Measurements from ENCODE around the gene BAG3.

BAG3 gene

DNA sequence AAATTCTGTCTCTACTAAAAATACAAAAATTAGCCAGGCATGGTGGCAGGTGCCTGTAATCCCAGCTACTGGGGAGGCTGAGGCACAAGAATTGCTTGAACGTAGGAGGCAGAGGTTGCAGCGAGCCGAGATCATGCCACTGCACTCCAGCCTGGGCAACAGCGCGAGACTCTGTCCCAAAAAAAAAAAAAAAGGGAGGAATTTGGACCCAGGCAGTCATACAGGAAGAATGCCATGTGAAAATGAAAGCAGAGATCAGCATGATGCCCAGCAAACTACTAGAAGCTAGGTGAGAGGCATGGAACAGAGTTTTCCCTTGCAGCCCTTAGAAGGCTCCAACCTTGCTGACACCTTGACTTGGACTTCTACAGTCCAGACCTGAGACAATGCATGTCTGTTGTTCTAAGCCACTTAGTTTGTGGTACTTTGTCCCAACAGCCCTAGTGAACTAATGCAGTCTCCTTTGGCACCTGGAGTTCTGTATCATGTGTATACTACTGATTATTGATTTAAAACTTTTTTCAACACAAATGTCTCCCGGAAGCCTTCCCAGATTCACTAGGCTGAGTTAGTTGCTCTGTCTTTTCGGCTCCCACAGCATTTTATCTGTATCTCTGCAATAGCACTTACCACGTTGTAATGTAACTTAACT, 10.2 kb upstream of the BAG3 start:
- H3K9me3 ChIP-seq (ENCODE audit: control insufficient read depth in 2 of 2, low read length in 2 of 2) = no peaks in the 10 kb centered on the region
- H3K4me3 ChIP-seq (ENCODE audit: low read length in 2 of 2) = no peak overlapping the region
- no peaks in the 10 kb centered on the region for H3K27me3 ChIP-seq (ENCODE audit: control insufficient read depth in 1 of 2, insufficient read depth in 2 of 2, low read length in 2 of 2)
- no peak overlapping the region for H3K9ac ChIP-seq (ENCODE audit: low read length in 2 of 2)
- no peaks in the 10 kb centered on the region for H3K4me1 ChIP-seq (ENCODE audit: control insufficient read depth, insufficient read depth, low read length)
- H3K27ac ChIP-seq (ENCODE audit: low read length) = no peak overlapping the region
- H3K36me3 ChIP-seq (ENCODE audit: control insufficient read depth in 2 of 2, insufficient read depth in 2 of 2, low read length in 2 of 2) = no peaks in the 10 kb centered on the region

DNA sequence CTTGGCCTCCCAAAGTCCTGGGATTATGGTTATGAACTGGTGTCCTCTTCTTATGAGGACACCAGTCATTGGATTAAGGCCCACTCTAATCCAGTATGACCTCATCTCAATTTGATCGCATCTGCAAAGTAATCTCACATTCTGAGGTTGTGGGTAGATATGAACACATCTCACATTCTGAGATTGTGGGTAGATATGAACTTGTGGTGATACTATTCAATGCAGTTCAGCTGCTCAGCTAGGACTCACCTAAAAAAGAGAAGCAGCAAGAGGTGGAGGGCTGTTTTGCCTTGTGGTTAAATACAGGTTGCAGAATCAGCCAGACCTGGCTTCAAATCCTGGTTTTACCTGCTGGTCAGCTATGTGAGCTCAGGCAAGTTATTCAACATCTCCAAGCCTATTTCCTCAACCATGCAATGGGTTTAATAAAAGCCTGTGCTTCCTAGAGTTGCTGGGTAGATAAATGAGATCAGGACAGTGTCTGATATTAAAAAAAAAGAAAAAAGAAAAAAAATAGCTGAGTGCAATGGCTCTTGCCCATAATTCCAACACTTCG, 8.5 kb upstream of the BAG3 start:
- H3K27ac ChIP-seq (ENCODE audit: low read length) = no peak overlapping the region
- H3K27me3 ChIP-seq (ENCODE audit: control insufficient read depth in 1 of 2, insufficient read depth in 2 of 2, low read length in 2 of 2) = no peaks in the 10 kb centered on the region
- no peaks in the 10 kb centered on the region for H3K36me3 ChIP-seq (ENCODE audit: control insufficient read depth in 2 of 2, insufficient read depth in 2 of 2, low read length in 2 of 2)
- no peaks in the 10 kb centered on the region for H3K4me1 ChIP-seq (ENCODE audit: control insufficient read depth, insufficient read depth, low read length)
- H3K9me3 ChIP-seq (ENCODE audit: control insufficient read depth in 2 of 2, low read length in 2 of 2) = no peaks in the 10 kb centered on the region
- no peak overlapping the region for H3K9ac ChIP-seq (ENCODE audit: low read length in 2 of 2)
- H3K4me3 ChIP-seq (ENCODE audit: low read length in 2 of 2) = no peak overlapping the region

DNA sequence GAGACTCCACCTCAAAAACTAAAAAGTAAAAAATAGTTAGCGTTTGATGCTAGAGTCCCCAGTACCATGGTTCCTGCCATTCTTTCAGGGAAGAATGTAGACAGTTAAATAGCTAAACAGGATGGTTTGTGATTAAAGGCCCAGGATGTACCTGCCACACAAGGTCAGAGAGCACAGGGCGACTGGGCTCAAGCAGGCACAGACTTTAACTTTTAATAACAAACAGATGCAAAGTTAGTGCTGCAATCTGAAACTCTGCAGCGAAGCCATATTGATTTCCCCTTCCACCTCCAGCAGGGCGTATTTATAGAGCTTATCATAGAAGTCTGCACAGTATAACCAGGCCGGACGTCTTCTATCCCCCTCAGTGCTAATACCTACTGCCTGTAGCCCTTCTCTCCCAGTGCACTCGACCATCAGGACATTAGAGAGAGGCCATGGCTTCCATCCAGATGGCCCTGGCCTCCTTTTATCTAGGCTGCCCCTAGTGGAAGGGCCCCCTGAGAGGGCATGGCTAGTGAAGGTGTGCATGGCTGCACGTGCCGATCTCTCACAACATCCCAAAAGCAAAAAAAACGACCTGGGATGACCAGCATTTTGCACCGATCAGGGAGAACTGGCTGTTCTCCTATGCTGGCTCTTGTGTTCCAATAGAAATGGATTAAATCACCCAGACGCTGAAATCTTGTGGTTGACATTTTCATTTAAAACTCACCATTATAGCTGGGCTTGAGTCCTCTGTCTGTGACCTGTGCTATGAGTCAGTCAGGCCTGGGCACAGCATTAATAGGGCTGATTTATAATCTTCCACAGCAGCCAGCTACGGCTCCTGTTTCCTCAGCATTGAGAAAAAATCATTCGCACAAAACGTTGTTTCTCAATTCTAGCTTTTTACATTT, 7.6 kb upstream of the BAG3 start:
- Histone ChIP-seq H3K27ac (ENCODE audit: low read length) (no peak overlapping the region), H3K9ac (ENCODE audit: low read length in 2 of 2) (no peak overlapping the region), H3K4me3 (ENCODE audit: low read length in 2 of 2) (no peak overlapping the region), H3K36me3 (ENCODE audit: control insufficient read depth in 2 of 2, insufficient read depth in 2 of 2, low read length in 2 of 2) (no peaks in the 10 kb centered on the region), H3K27me3 (ENCODE audit: control insufficient read depth in 1 of 2, insufficient read depth in 2 of 2, low read length in 2 of 2) (no peaks in the 10 kb centered on the region), H3K9me3 (ENCODE audit: control insufficient read depth in 2 of 2, low read length in 2 of 2) (no peaks in the 10 kb centered on the region), H3K4me1 (ENCODE audit: control insufficient read depth, insufficient read depth, low read length) (no peaks in the 10 kb centered on the region)

DNA sequence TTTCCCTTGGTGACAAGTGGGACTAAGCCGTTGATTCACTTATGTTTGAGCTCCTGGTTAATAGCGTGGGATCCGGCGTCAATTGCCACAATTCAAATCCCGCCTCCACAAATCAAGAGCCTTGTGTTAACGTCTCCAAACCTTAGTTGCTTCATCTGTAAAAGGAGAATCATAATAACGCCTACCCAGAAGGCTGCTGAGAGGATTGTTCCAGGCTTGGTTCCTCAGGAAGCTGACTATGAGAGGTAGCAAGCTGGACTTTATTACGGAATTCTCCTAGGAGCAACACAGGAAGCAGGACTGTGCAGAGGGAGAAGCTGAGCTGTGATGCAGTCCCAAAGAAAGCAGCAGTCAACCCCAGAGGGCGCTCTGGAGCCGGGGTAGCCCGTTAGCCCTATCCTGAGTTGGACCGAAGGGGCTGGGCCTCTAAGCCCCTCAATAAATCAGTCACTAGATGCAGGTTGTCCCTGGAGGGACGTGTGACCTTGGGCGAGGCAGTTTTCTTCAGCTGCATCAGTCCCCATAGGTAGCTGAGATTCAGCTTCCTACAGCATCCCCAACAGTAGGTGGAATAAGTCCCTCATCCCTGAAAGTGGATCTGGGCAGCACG, 6.9 kb upstream of the BAG3 start:
- Histone ChIP-seq H3K9ac (ENCODE audit: low read length in 2 of 2) (no peak overlapping the region), H3K36me3 (ENCODE audit: control insufficient read depth in 2 of 2, insufficient read depth in 2 of 2, low read length in 2 of 2) (no peaks in the 10 kb centered on the region), H3K27ac (ENCODE audit: low read length) (no peak overlapping the region), H3K9me3 (ENCODE audit: control insufficient read depth in 2 of 2, low read length in 2 of 2) (no peaks in the 10 kb centered on the region), H3K4me3 (ENCODE audit: low read length in 2 of 2) (no peak overlapping the region), H3K27me3 (ENCODE audit: control insufficient read depth in 1 of 2, insufficient read depth in 2 of 2, low read length in 2 of 2) (no peaks in the 10 kb centered on the region), H3K4me1 (ENCODE audit: control insufficient read depth, insufficient read depth, low read length) (no peaks in the 10 kb centered on the region)

DNA sequence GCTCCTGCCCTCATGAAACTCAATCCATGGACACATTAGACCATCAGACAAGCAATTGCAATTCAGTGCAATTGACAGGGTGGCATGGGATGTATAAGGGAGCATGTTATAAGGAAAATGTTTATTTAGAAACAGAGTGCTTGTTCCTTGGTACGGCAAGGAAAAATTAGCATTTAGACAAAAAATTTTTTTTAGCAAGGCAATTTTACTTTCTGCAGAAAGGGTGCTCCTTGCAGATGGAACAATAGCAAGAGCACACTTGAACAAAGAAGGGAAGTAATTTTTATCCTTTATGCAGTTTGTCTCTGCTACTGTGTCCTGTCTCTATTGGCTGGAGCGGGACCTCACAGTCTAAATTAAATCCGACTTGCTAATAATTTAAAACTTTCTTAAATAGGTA, 6.2 kb upstream of the BAG3 start:
- Histone ChIP-seq H3K27me3 (ENCODE audit: control insufficient read depth in 1 of 2, insufficient read depth in 2 of 2, low read length in 2 of 2) (no peaks in the 10 kb centered on the region), H3K4me1 (ENCODE audit: control insufficient read depth, insufficient read depth, low read length) (no peaks in the 10 kb centered on the region), H3K4me3 (ENCODE audit: low read length in 2 of 2) (no peak overlapping the region), H3K36me3 (ENCODE audit: control insufficient read depth in 2 of 2, insufficient read depth in 2 of 2, low read length in 2 of 2) (no peaks in the 10 kb centered on the region), H3K9me3 (ENCODE audit: control insufficient read depth in 2 of 2, low read length in 2 of 2) (no peaks in the 10 kb centered on the region), H3K9ac (ENCODE audit: low read length in 2 of 2) (no peak overlapping the region), H3K27ac (ENCODE audit: low read length) (no peak overlapping the region)

DNA sequence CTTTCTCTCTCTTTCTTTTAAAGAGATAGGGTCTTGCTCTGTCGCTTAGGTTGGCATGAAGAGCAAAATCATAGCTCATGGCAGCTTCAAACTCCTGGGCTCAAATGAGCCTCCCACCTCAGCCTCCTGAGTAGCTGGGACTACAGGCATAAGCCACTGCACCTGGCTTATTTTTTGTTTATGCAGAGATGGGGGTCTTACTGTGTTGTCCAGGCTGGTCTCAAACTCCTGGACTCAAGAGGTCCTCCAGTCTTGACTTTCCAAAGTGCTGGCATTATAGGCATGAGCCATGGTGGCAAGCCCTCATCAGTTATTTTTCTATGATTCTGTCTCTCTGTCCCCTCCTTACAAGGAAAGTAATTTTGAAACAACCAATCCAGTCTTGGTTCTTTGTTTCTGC, 1.1 kb upstream of the BAG3 start:
- no peaks in the 10 kb centered on the region for H3K9me3 ChIP-seq (ENCODE audit: control insufficient read depth in 2 of 2, low read length in 2 of 2)
- no peak overlapping the region for H3K9ac ChIP-seq (ENCODE audit: low read length in 2 of 2)
- no peaks in the 10 kb centered on the region for H3K36me3 ChIP-seq (ENCODE audit: control insufficient read depth in 2 of 2, insufficient read depth in 2 of 2, low read length in 2 of 2)
- H3K4me1 ChIP-seq (ENCODE audit: control insufficient read depth, insufficient read depth, low read length) = peaks cover 18% of the 10 kb centered on the region
- no peak overlapping the region for H3K4me3 ChIP-seq (ENCODE audit: low read length in 2 of 2)
- peak overlapping the region; percentile 99 for H3K27ac ChIP-seq (ENCODE audit: low read length)
- H3K27me3 ChIP-seq (ENCODE audit: control insufficient read depth in 1 of 2, insufficient read depth in 2 of 2, low read length in 2 of 2) = no peaks in the 10 kb centered on the region

DNA sequence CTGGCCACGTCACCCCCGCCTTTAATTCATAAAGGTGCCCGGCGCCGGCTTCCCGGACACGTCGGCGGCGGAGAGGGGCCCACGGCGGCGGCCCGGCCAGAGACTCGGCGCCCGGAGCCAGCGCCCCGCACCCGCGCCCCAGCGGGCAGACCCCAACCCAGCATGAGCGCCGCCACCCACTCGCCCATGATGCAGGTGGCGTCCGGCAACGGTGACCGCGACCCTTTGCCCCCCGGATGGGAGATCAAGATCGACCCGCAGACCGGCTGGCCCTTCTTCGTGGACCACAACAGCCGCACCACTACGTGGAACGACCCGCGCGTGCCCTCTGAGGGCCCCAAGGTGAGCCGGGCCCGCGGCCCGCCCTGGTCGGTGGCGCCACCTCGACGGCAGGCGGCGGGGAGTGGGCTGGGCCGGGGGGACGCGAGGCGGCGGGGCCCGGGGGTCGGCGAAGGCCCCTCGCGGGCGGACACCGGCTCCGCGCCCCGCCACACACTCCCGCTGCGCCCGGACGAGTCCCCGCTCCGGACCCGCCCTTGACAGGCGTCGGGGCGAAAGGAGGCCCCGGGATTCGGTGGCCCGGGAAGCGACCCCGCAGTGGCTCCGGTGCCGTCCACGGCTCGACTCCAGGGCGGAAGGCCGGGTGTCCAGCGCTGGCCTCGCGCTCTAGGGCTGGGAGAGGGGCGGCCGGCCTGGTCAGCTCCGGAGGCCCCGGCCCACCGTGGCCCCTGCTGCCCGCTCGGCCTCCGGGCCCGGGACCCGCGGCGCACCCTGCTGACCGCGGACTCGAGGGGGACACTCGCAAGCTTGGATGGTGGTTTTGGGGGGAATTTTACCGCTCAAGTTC, 557 bp downstream of the BAG3 start:
- H3K4me3 ChIP-seq (ENCODE audit: low read length in 2 of 2) = peak overlapping the region; percentile 64 to 87
- peak overlapping the region; percentile 83 to 97 for H3K9ac ChIP-seq (ENCODE audit: low read length in 2 of 2)
- H3K4me1 ChIP-seq (ENCODE audit: control insufficient read depth, insufficient read depth, low read length) = peaks cover 34% of the 10 kb centered on the region
- no peaks in the 10 kb centered on the region for H3K9me3 ChIP-seq (ENCODE audit: control insufficient read depth in 2 of 2, low read length in 2 of 2)
- peak overlapping the region; percentile 99 for H3K27ac ChIP-seq (ENCODE audit: low read length)
- no peaks in the 10 kb centered on the region for H3K27me3 ChIP-seq (ENCODE audit: control insufficient read depth in 1 of 2, insufficient read depth in 2 of 2, low read length in 2 of 2)
- H3K36me3 ChIP-seq (ENCODE audit: control insufficient read depth in 2 of 2, insufficient read depth in 2 of 2, low read length in 2 of 2) = peaks cover 0 to 3% of the 10 kb centered on the region in 2 donors

DNA sequence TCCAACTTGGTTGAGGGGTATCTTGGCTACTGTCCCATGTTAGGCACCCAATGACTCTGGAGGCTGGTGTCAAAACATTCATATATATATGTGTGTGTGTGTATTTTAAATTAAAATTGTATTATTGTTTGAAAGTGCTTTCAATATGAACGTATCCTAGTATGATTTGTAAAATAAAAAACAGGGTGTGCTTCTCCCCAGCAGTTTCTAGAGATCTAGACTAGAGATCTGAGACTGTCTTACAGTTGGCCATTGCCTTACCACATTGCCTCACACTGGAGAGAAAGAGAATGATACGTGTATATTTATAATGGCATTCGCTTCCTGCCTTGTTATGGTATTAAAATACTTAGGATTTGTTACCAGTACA, 1.2 kb downstream of the BAG3 start:
- Histone ChIP-seq H3K27ac (ENCODE audit: low read length) (peak overlapping the region; percentile 99), H3K36me3 (ENCODE audit: control insufficient read depth in 2 of 2, insufficient read depth in 2 of 2, low read length in 2 of 2) (peaks cover 0 to 4% of the 10 kb centered on the region in 2 donors), H3K27me3 (ENCODE audit: control insufficient read depth in 1 of 2, insufficient read depth in 2 of 2, low read length in 2 of 2) (no peaks in the 10 kb centered on the region), H3K4me1 (ENCODE audit: control insufficient read depth, insufficient read depth, low read length) (peaks cover 40% of the 10 kb centered on the region), H3K4me3 (ENCODE audit: low read length in 2 of 2) (peak overlapping the region; percentile 64 to 87), H3K9me3 (ENCODE audit: control insufficient read depth in 2 of 2, low read length in 2 of 2) (no peaks in the 10 kb centered on the region), H3K9ac (ENCODE audit: low read length in 2 of 2) (peak overlapping the region; percentile 83 to 97)

DNA sequence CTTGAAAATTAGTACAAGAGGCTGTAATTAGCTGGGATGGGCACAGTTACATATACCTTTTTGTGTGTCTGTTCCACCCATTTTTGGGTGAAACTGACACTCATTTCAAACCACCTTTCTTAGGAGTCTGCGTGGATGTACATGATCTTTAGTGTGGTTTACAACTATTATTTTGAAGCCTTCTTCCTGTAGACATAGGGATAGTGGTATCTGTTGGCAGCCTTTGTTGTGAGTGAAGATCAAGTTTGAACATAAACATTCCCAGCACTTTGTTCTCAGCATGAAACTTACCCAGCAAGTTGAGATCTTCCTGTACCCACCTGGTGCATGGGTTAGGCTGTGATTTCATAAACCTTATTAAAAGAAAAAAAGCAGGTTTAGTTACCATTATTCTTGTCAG, 2.0 kb downstream of the BAG3 start:
- peak overlapping the region; percentile 64 to 87 for H3K4me3 ChIP-seq (ENCODE audit: low read length in 2 of 2)
- peak overlapping the region; percentile 99 for H3K27ac ChIP-seq (ENCODE audit: low read length)
- H3K4me1 ChIP-seq (ENCODE audit: control insufficient read depth, insufficient read depth, low read length) = peaks cover 49% of the 10 kb centered on the region
- peaks cover 0 to 4% of the 10 kb centered on the region in 2 donors for H3K36me3 ChIP-seq (ENCODE audit: control insufficient read depth in 2 of 2, insufficient read depth in 2 of 2, low read length in 2 of 2)
- peak overlapping the region; percentile 55 to 83 for H3K9ac ChIP-seq (ENCODE audit: low read length in 2 of 2)
- H3K9me3 ChIP-seq (ENCODE audit: control insufficient read depth in 2 of 2, low read length in 2 of 2) = no peaks in the 10 kb centered on the region
- no peaks in the 10 kb centered on the region for H3K27me3 ChIP-seq (ENCODE audit: control insufficient read depth in 1 of 2, insufficient read depth in 2 of 2, low read length in 2 of 2)

DNA sequence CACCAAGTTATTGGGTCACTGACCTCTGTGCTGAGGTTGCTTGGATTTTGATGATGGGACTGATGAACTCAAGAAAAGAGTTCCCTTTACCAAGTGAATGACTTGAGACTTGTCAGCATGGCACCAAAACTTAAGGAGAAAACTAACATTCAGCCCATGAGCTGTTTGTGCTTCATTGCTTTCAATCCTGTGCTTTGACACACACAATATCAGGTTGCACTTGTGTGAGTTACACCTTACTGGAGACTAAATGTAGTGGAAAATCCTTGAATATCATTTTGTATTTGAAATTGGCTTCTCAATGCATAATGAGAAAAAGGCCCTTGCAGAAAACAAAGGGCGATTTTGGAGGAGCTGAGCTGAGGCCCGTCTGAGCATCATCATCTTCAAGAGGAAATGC, 2.7 kb downstream of the BAG3 start:
- Histone ChIP-seq H3K27ac (ENCODE audit: low read length) (peak overlapping the region; percentile 99), H3K4me3 (ENCODE audit: low read length in 2 of 2) (peak overlapping the region; percentile 64 to 87), H3K9me3 (ENCODE audit: control insufficient read depth in 2 of 2, low read length in 2 of 2) (no peaks in the 10 kb centered on the region), H3K27me3 (ENCODE audit: control insufficient read depth in 1 of 2, insufficient read depth in 2 of 2, low read length in 2 of 2) (no peaks in the 10 kb centered on the region), H3K36me3 (ENCODE audit: control insufficient read depth in 2 of 2, insufficient read depth in 2 of 2, low read length in 2 of 2) (peaks cover 0 to 4% of the 10 kb centered on the region in 2 donors), H3K4me1 (ENCODE audit: control insufficient read depth, insufficient read depth, low read length) (peaks cover 56% of the 10 kb centered on the region), H3K9ac (ENCODE audit: low read length in 2 of 2) (peak overlapping the region; percentile 13 to 83)
